Colonic mucosa (tissue), 4 donors: ENCODE measurements around the gene SLC10A3. TPM values are rescaled to one million over a fixed set of nuclear protein-coding genes. Genes with fewer than 3 reads are reported as not detected.
A peak's percentile ranks its signal among the peaks of the same experiment; 100 is the strongest.

Experiments
- DNase-seq: peaks from one replicate; pipeline ENCODE4 v3.0.0-alpha.2; 2020
- H3K27ac ChIP-seq: fragments of 200-600 bp; one replicate; pipeline ENCODE4 v1.8.0; 2021
- H3K27me3 ChIP-seq: fragments of 200-600 bp; one replicate; pipeline ENCODE4 v1.8.0; 2021
- H3K36me3 ChIP-seq: fragments of 200-600 bp; one replicate; pipeline ENCODE4 v1.8.0; 2021
- H3K4me1 ChIP-seq: fragments of 200-600 bp; one replicate; pipeline ENCODE4 v1.8.0; 2021; ENCODE audit warnings: mild to moderate bottlenecking
- H3K4me3 ChIP-seq: fragments of 200-600 bp; one replicate; pipeline ENCODE4 v1.8.0; 2021
- H3K9ac ChIP-seq, 2 donors: one replicate each; pipeline ENCODE4 v1.7.0; 2013; ENCODE audit warnings: control low read depth in 2 of 2, low read depth in 2 of 2, low read length in 2 of 2
- H3K9me3 ChIP-seq: fragments of 200-600 bp; one replicate; pipeline ENCODE4 v1.8.0; 2021
- CTCF ChIP-seq: fragments of 200-600 bp; IDR thresholded peaks from one replicate; pipeline ENCODE4 v1.8.0; 2022; ENCODE audit warnings: antibody characterized with exemption, mild to moderate bottlenecking
- intact Hi-C: fragments of 100-400 bp; cut with DNase I; formaldehyde crosslinking; loops from one replicate; pipeline ENCODE4 v1.14.1; 2022
- total RNA-seq, 2 donors: library from RNA; stranded (reverse); fragmentation: NEBNext Ultra II Directional in 1 of 2; extraction: Animal tissue kit (Norgen Biotek cat#: 25700) in 1 of 2; gene quantifications; one replicate each; pipeline ENCODE4 v1.2.1, GENCODE V29; 2021
- donor health status: healthy.
- donor health status: DM: no; HTN: no; CAD: no.
- donor health status: DM: no; HTN: no; CAD: no.

Gene SLC10A3
- total RNA-seq, 2 donors from 2014 or later: 23.0 to 24.5 TPM

GRCh38 chrX:154443992-154444754 is 46.3 kb downstream of the SLC10A3 start, which contains the start of gene FAM50A:
TSS of gene FAM50A (plus strand) at chrX:154444141. CDS start at chrX:154444236, 95 bp downstream.
- Histone ChIP-seq H3K27me3 (no peaks in the 10 kb centered on the region), H3K27ac (peak within 1 kb of the TSS; percentile 65), H3K9me3 (no peaks in the 10 kb centered on the region), H3K4me1 (no peaks in the 10 kb centered on the region), H3K4me3 (peak within 1 kb of the TSS; percentile 54), H3K36me3 (peaks cover 7% of the 10 kb centered on the region), H3K9ac (peak within 1 kb of the TSS; percentile 72 to 81)
- no peak for TF ChIP-seq CTCF
- intact Hi-C loops: no loop called here
- DNase-seq: peak; percentile 79

- H3K36me3 ChIP-seq: peaks cover under 1% of the 10 kb centered on the region
These were observed 46.9 kb downstream of the SLC10A3 start for GRCh38 chrX:154443479-154443910.

DNA sequence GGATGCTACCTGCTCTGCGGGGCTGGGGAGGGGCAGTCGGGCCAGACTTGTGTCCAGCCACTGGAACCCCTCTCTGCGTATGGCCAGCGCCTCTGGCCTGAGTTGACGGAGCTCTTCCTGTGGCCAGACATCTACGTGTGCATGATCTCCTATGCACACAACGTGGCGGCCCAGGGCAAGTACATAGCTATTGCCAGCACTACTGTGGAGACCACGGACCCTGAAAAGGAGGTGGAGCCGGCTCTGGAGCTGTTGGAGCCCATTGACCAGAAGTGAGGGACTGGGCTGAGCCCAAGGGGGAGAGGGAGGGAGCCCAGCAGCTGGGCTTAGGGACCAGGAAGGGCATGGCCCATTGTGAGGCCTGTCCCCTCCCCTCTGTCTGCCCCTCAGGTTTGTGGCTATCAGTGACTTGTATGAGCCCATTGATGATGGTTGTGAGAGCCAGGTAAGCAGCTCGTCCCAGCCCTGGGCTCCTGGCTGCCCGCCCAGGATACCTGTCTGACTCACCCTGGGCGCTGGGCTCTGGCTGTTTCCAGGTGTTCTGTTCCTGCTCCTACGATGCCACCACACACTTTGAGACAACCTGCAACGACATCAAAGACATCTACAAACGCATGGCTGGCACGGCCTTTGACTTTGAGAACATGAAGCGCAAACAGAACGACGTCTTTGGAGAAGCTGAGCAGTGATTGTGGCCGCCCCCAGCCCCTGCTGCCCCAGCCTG is 48.3 kb downstream of the SLC10A3 start:
- Histone ChIP-seq H3K9me3 (no peaks in the 10 kb centered on the region), H3K36me3 (no peaks in the 10 kb centered on the region), H3K27me3 (no peaks in the 10 kb centered on the region), H3K4me3 (no peak overlapping the region), H3K9ac (no peak overlapping the region), H3K4me1 (no peaks in the 10 kb centered on the region), H3K27ac (no peak overlapping the region)
- intact Hi-C loops: no loop called here
- TF ChIP-seq CTCF: no peak
- no peak for DNase-seq

More at GRCh38 chrX:154443479-154443910, 46.9 kb downstream of the SLC10A3 start:
- peak overlapping the region; percentile 65 for H3K27ac ChIP-seq
- H3K27me3 ChIP-seq: no peaks in the 10 kb centered on the region
- H3K4me3 ChIP-seq: peak overlapping the region; percentile 54
- H3K9ac ChIP-seq: peak overlapping the region; percentile 46 to 72
- no peaks in the 10 kb centered on the region for H3K4me1 ChIP-seq
- intact Hi-C loops: no loop called here
- no peaks in the 10 kb centered on the region for H3K9me3 ChIP-seq
- no peak for DNase-seq
- no peak for TF ChIP-seq CTCF

GRCh38 chrX:154441564-154441963 is 48.9 kb downstream of the SLC10A3 start:
- Histone ChIP-seq H3K27ac (no peak overlapping the region), H3K9ac (no peak overlapping the region), H3K36me3 (no peaks in the 10 kb centered on the region), H3K9me3 (no peaks in the 10 kb centered on the region), H3K4me3 (no peak overlapping the region), H3K4me1 (no peaks in the 10 kb centered on the region), H3K27me3 (no peaks in the 10 kb centered on the region)
- no peak for TF ChIP-seq CTCF
- intact Hi-C loops: no loop called here
- DNase-seq: no peak

- H3K27ac ChIP-seq: no peak overlapping the region
- no peak overlapping the region for H3K9ac ChIP-seq
- intact Hi-C loops: no loop called here
- H3K27me3 ChIP-seq: no peaks in the 10 kb centered on the region
- no peaks in the 10 kb centered on the region for H3K4me1 ChIP-seq
- TF ChIP-seq CTCF: no peak
- H3K9me3 ChIP-seq: no peaks in the 10 kb centered on the region
- H3K36me3 ChIP-seq: no peaks in the 10 kb centered on the region
- DNase-seq: no peak
- no peak overlapping the region for H3K4me3 ChIP-seq
These were observed 49.6 kb downstream of the SLC10A3 start for GRCh38 chrX:154440623-154441357.
